CD4-positive, CD25-positive, alpha-beta regulatory T cell (primary cell): ENCODE data around the gene CANT1. TPM values are rescaled to one million over a fixed set of nuclear protein-coding genes. Genes with fewer than 3 reads are reported as not detected.

ENCODE experiments used
- ATAC-seq, 2 donors: fragments of 150-1000 bp; cut with Tn5 transposase; one replicate each; pipeline ENCODE4 v1.10.0; 2021; ENCODE audit warnings: low read depth in 2 of 2, moderate number of reproducible peaks in 2 of 2, moderate library complexity in 1 of 2
- DNase-seq, 3 donors: peaks; one replicate each; pipeline versions ENCODE4 v3.0.0 to v3.0.0-alpha.2; 2012 to 2022; ENCODE audit warnings: mixed read lengths in 1 of 3
- H3K27ac ChIP-seq: one replicate; pipeline ENCODE4 v1.7.0; 2013; ENCODE audit warnings: mild to moderate bottlenecking, low read length; ENCODE audit not compliant: insufficient read depth, poor library complexity, severe bottlenecking
- H3K27me3 ChIP-seq: one replicate; pipeline ENCODE4 v1.7.0; 2013; ENCODE audit warnings: low read length; ENCODE audit not compliant: control insufficient read depth, insufficient read depth
- H3K36me3 ChIP-seq: one replicate; pipeline ENCODE4 v1.7.0; 2013; ENCODE audit warnings: mild to moderate bottlenecking, low read length, moderate library complexity; ENCODE audit not compliant: control insufficient read depth, insufficient read depth
- H3K4me1 ChIP-seq: 2 replicates; pipeline ENCODE4 v1.7.0; 2013; ENCODE audit warnings: mild to moderate bottlenecking, low read length; ENCODE audit not compliant: insufficient read depth, control insufficient read depth, poor library complexity, severe bottlenecking
- H3K4me3 ChIP-seq: one replicate; pipeline ENCODE4 v1.7.0; 2013; ENCODE audit warnings: low read depth, mild to moderate bottlenecking, low read length, moderate library complexity
- H3K9me3 ChIP-seq, 2 experiments: 1 replicate in 1 of 2; 2 replicates in 1 of 2; pipeline ENCODE4 v1.7.0; 2013; ENCODE audit warnings: low read length in 2 of 2, mild to moderate bottlenecking in 1 of 2, moderate library complexity in 1 of 2; ENCODE audit not compliant: control insufficient read depth in 2 of 2
- H3K27ac Mint-ChIP-seq, 3 donors: one replicate each; pipeline ENCODE4 v1.8.0; 2020 to 2022; ENCODE audit warnings: mild to moderate bottlenecking in 3 of 3, mixed read lengths in 3 of 3, moderate library complexity in 2 of 3
- H3K27me3 Mint-ChIP-seq: one replicate; pipeline ENCODE4 v1.8.0; 2022; ENCODE audit warnings: mild to moderate bottlenecking, mixed read lengths
- H3K36me3 Mint-ChIP-seq: one replicate; pipeline ENCODE4 v1.8.0; 2020; ENCODE audit warnings: mixed read lengths
- H3K4me1 Mint-ChIP-seq, 4 donors: one replicate each; pipeline ENCODE4 v1.8.0; 2020 to 2022; ENCODE audit warnings: mixed read lengths in 4 of 4, mild to moderate bottlenecking in 1 of 4
- H3K4me3 Mint-ChIP-seq, 4 donors: one replicate each; pipeline ENCODE4 v1.8.0; 2020 to 2022; ENCODE audit warnings: mild to moderate bottlenecking in 4 of 4, mixed read lengths in 4 of 4, moderate library complexity in 3 of 4
- H3K9me3 Mint-ChIP-seq, 7 donors: one replicate each; pipeline ENCODE4 v1.8.0; 2020 to 2022; ENCODE audit warnings: mixed read lengths in 7 of 7, mild to moderate bottlenecking in 3 of 7, moderate library complexity in 2 of 7
- polyA plus RNA-seq, 4 donors: library from polyadenylated mRNA; unstranded; fragments of 300-500 nt; fragmentation: Illumina TruSeq; gene quantifications; one replicate each; pipeline ENCODE4 v1.2.3, GENCODE V29; 2021
- total RNA-seq: library from RNA; stranded (reverse); gene quantifications from one replicate; pipeline ENCODE4 v1.2.3, GENCODE V29; 2022

Gene CANT1
- total and polyA plus RNA-seq, 5 donors from 2014 or later, result 8.5 to 49.6 (median 9.9) TPM

- no peak for ATAC-seq
- H3K27ac Mint-ChIP-seq, result no peak overlapping the region
- H3K4me1 ChIP-seq, result no peaks in the 10 kb centered on the region
- peaks cover 0 to 2% of the 10 kb centered on the region in 2 experiments for H3K9me3 ChIP-seq
- H3K27me3 Mint-ChIP-seq, result peaks cover 10% of the 10 kb centered on the region
- peaks cover 4% of the 10 kb centered on the region for H3K36me3 Mint-ChIP-seq
- peaks cover 2% of the 10 kb centered on the region for H3K27me3 ChIP-seq
- peaks cover 0 to 15% (median 3%) of the 10 kb centered on the region in 7 donors for H3K9me3 Mint-ChIP-seq
- H3K4me3 ChIP-seq, result no peak overlapping the region
- H3K36me3 ChIP-seq, result no peaks in the 10 kb centered on the region
- H3K27ac ChIP-seq, result no peak overlapping the region
- peaks cover 0 to 5% (median 2%) of the 10 kb centered on the region in 4 donors for H3K4me1 Mint-ChIP-seq
- DNase-seq, result no peak
- no peak overlapping the region for H3K4me3 Mint-ChIP-seq
These were observed 41.0 kb upstream of the CANT1 start for GRCh38 chr17:79050551-79050950.

- H3K9me3 Mint-ChIP-seq, result peaks cover 0 to 15% (median 3%) of the 10 kb centered on the region in 7 donors
- no peak overlapping the region for H3K4me3 Mint-ChIP-seq
- Histone ChIP-seq H3K9me3 (peaks cover 0 to 2% of the 10 kb centered on the region in 2 experiments), H3K4me3 (no peak overlapping the region), H3K27ac (no peak overlapping the region), H3K36me3 (no peaks in the 10 kb centered on the region), H3K4me1 (no peaks in the 10 kb centered on the region), H3K27me3 (no peaks in the 10 kb centered on the region)
- DNase-seq, result no peak
- H3K36me3 Mint-ChIP-seq, result peaks cover 4% of the 10 kb centered on the region
- peaks cover 10% of the 10 kb centered on the region for H3K27me3 Mint-ChIP-seq
- H3K27ac Mint-ChIP-seq, result no peak overlapping the region
- peaks cover 0 to 9% (median 2%) of the 10 kb centered on the region in 4 donors for H3K4me1 Mint-ChIP-seq
- ATAC-seq, result no peak
These were observed 40.3 kb upstream of the CANT1 start for GRCh38 chr17:79049821-79050220.

- Histone ChIP-seq H3K9me3 (no peaks in the 10 kb centered on the region), H3K36me3 (no peaks in the 10 kb centered on the region), H3K4me3 (no peak overlapping the region), H3K4me1 (no peaks in the 10 kb centered on the region), H3K27me3 (no peaks in the 10 kb centered on the region), H3K27ac (no peak overlapping the region)
- peaks cover 0 to 8% (median 3%) of the 10 kb centered on the region in 7 donors for H3K9me3 Mint-ChIP-seq
- ATAC-seq (no peak), DNase-seq (no peak)
- peaks cover 9% of the 10 kb centered on the region for H3K27me3 Mint-ChIP-seq
- peaks cover 0 to 9% (median 2%) of the 10 kb centered on the region in 4 donors for H3K4me1 Mint-ChIP-seq
- H3K36me3 Mint-ChIP-seq, result peaks cover 1% of the 10 kb centered on the region
- H3K27ac Mint-ChIP-seq, result no peak overlapping the region
- H3K4me3 Mint-ChIP-seq, result no peak overlapping the region
These were observed 39.5 kb upstream of the CANT1 start for GRCh38 chr17:79048826-79049755.

- ATAC-seq, result no peak
- Histone ChIP-seq H3K4me3 (no peak overlapping the region), H3K36me3 (no peaks in the 10 kb centered on the region), H3K9me3 (no peaks in the 10 kb centered on the region), H3K27ac (no peak overlapping the region), H3K27me3 (no peaks in the 10 kb centered on the region), H3K4me1 (no peaks in the 10 kb centered on the region)
- Mint-ChIP-seq H3K4me3 (no peak overlapping the region), H3K9me3 (peaks cover 0 to 1% (median 0%) of the 10 kb centered on the region in 7 donors), H3K27me3 (peaks cover under 1% of the 10 kb centered on the region), H3K36me3 (no peaks in the 10 kb centered on the region), H3K27ac (no peak overlapping the region), H3K4me1 (peaks cover 0 to 9% (median 3%) of the 10 kb centered on the region in 4 donors)
- DNase-seq, result no peak
These were observed 38.6 kb upstream of the CANT1 start for GRCh38 chr17:79047923-79048825.

GRCh38 chr17:79047291-79047920 is 37.8 kb upstream of the CANT1 start:
- H3K36me3 ChIP-seq, result no peaks in the 10 kb centered on the region
- no peak overlapping the region for H3K4me3 Mint-ChIP-seq
- H3K27me3 Mint-ChIP-seq, result no peaks in the 10 kb centered on the region
- no peak overlapping the region for H3K27ac Mint-ChIP-seq
- no peak overlapping the region for H3K4me3 ChIP-seq
- H3K9me3 ChIP-seq, result no peaks in the 10 kb centered on the region
- DNase-seq, result no peak
- peaks cover 0 to 1% (median 0%) of the 10 kb centered on the region in 7 donors for H3K9me3 Mint-ChIP-seq
- H3K27me3 ChIP-seq, result no peaks in the 10 kb centered on the region
- no peaks in the 10 kb centered on the region for H3K36me3 Mint-ChIP-seq
- no peaks in the 10 kb centered on the region for H3K4me1 ChIP-seq
- H3K27ac ChIP-seq, result no peak overlapping the region
- no peak for ATAC-seq
- H3K4me1 Mint-ChIP-seq, result peaks cover 0 to 9% (median 4%) of the 10 kb centered on the region in 4 donors

- no peaks in the 10 kb centered on the region for H3K27me3 ChIP-seq
- no peak for DNase-seq
- H3K27me3 Mint-ChIP-seq, result no peaks in the 10 kb centered on the region
- H3K36me3 ChIP-seq, result no peaks in the 10 kb centered on the region
- H3K4me3 Mint-ChIP-seq, result no peak overlapping the region
- H3K27ac ChIP-seq, result no peak overlapping the region
- no peak for ATAC-seq
- no peaks in the 10 kb centered on the region for H3K4me1 ChIP-seq
- peaks cover 0 to 9% (median 4%) of the 10 kb centered on the region in 4 donors for H3K4me1 Mint-ChIP-seq
- no peak overlapping the region for H3K4me3 ChIP-seq
- H3K36me3 Mint-ChIP-seq, result no peaks in the 10 kb centered on the region
- no peak overlapping the region for H3K27ac Mint-ChIP-seq
- no peaks in the 10 kb centered on the region for H3K9me3 ChIP-seq
- H3K9me3 Mint-ChIP-seq, result peaks cover 0 to 1% (median 0%) of the 10 kb centered on the region in 7 donors
These were observed 37.3 kb upstream of the CANT1 start for GRCh38 chr17:79046916-79047280.

GRCh38 chr17:79046197-79046915 is 36.8 kb upstream of the CANT1 start:
- Mint-ChIP-seq H3K27me3 (no peaks in the 10 kb centered on the region), H3K4me1 (peaks cover 0 to 9% (median 4%) of the 10 kb centered on the region in 4 donors), H3K9me3 (peaks cover 0 to 1% (median 0%) of the 10 kb centered on the region in 7 donors), H3K27ac (no peak overlapping the region), H3K36me3 (no peaks in the 10 kb centered on the region), H3K4me3 (no peak overlapping the region)
- ATAC-seq, result no peak
- DNase-seq, result no peak
- no peak overlapping the region for H3K4me3 ChIP-seq
- no peaks in the 10 kb centered on the region for H3K27me3 ChIP-seq
- H3K9me3 ChIP-seq, result no peaks in the 10 kb centered on the region
- H3K4me1 ChIP-seq, result no peaks in the 10 kb centered on the region
- H3K36me3 ChIP-seq, result no peaks in the 10 kb centered on the region
- H3K27ac ChIP-seq, result no peak overlapping the region
